D341Med (cell line): ENCODE results near the gene NHERF2.
"Not testable (repeated sequence)": the region's sequence is repeated elsewhere in the genome, so short reads cannot be mapped to it uniquely, and the experiment has no call there.

Source experiments
- DNase-seq: peaks from one replicate; pipeline ENCODE4 v3.0.0; 2012; ENCODE audit warnings: low spot score

The NHERF2 gene

DNA sequence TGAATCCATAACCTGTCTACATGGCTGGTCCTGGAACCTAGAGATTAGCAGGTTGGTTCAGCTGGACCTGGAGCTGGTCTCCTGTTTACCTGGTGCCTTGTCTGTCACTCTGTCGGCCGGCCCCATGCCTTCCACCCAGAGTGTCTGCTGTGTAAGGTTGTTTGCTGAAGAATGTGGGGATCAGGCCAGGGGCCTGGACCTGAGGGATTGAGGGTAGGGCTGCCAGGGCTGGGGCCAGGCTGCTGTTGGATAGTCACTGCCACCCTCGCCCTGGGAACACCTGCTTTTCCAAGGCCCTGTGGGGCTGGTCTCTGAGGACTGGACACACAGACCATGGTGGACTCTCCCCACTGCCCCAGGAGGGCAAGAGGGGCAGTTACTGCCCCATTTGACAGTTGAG is 1.4 kb downstream of the NHERF2 start:
- DNase-seq: no peak

GRCh38 chr16:2028620-2029220 is 2.0 kb downstream of the NHERF2 start:
- no peak for DNase-seq

DNA sequence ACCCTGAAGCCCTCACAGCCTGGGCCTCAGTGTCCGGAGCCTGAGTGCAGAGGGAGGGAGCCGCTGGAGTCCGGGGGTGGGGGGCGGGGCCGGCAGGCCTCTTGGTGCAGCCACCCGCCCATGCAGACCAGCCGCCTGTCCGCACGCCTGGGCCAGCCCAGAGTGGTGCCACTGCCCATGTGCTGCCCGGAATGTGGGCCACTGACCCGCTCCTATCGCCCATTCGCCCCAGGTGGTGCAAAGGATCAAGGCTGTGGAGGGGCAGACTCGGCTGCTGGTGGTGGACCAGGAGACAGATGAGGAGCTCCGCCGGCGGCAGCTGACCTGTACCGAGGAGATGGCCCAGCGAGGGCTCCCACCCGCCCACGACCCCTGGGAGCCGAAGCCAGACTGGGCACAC is 2.6 kb downstream of the NHERF2 start:
- no peak for DNase-seq

DNA sequence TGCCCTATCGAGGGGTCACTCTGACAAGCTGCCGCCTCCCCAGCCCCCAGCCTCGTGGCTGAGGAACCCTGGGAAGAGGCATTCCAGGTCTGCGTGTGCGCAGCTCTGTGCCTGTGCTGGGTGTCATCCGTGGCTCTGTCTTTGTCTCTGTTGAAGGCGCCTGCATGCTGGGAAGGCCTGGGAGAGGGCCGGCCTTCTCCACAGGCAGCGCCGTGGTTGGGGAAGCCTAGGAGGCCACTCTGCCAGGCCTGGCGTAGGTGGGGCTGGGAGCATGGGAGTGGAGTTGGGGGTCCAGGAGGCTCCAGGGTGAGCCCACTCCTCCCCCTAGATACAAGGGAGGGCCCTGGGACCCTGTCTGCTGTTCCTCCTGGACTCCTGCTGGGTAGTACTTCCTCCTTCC is 3.3 kb downstream of the NHERF2 start:
- no peak for DNase-seq

GRCh38 chr16:2031081-2031577 is 4.4 kb downstream of the NHERF2 start:
- no peak for DNase-seq

GRCh38 chr16:2032285-2033056 is 5.8 kb downstream of the NHERF2 start:
- DNase-seq: no peak

GRCh38 chr16:2033057-2033908 is 6.6 kb downstream of the NHERF2 start:
- no peak for DNase-seq

DNA sequence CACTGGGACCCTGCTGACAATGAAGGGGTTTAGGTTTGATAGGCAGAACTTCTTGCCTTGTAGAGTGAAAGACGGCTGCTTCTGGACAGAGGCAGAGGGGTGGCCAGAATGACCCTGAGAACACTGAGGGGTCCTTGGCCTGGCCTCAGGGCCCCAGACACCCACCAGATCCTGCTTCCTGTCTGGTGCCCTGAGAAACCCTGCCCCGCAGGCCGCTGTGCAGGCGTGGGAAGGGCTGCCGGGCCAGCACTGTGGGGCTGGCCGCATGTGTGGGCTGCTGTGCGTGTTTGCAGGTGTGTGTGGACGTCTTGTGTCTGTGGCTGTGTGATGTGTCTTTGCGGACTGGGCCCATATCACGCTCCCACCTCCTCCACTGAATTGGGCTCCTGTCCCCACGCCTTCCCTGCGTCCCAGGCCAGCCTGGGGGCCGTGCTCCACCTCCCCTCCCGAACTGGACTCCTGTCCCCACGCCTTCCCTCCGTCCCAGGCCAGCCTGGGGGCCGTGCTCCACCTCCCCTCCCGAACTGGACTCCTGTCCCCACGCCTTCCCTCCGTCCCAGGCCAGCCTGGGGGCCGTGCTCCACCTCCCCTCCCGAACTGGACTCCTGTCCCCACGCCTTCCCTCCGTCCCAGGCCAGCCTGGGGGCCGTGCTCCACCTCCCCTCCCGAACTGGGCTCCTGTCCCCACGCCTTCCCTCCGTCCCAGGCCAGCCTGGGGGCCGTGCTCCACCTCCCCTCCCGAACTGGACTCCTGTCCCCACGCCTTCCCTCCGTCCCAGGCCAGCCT is 7.4 kb downstream of the NHERF2 start:
- DNase-seq: not testable (repeated sequence)

- DNase-seq: no peak
Measured at GRCh38 chr16:2034696-2035430, 8.2 kb downstream of the NHERF2 start.

DNA sequence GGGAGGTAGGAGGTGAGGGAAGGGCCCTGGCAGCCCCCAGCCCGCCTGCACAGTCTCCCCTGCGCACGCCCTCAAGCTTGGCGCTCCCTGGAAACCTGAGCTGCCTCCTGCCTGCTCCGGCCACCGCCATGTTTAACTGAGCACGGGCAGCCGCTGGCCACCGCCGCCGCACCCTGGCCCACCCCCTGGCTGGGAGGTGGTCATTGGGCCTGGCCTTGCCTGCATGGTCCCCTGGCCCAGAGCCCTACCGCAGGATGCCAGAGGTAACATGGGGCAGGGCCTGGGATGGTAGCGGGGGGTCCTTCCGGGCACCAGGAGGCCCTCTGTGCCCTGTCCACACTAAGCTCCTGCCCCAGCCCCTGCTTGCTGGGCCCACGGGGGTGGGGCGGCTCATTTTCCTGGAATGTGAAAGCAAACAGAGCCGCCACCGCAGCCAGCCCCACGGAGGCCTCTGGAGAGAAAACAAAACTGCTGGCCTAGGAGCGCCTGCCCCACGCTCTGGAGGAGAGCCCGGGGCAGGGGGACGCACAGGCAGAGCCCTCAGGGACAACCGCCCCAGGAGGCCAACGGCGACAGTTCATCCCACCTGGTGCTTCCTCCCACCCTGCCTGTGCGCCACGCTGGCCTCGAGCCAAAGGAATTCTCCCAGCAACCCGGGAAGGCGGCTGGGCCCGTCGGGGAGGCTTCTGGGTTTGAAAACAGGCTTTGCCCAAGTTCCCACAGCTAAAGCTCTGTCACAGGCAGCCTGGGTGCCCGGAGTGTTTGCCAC is 8.9 kb downstream of the NHERF2 start:
- peak; percentile 75 for DNase-seq

GRCh38 chr16:2036200-2036966 is 9.7 kb downstream of the NHERF2 start:
- DNase-seq: no peak

- no peak for DNase-seq
Measured at GRCh38 chr16:2037115-2037514, 10.4 kb downstream of the NHERF2 start.

GRCh38 chr16:2037647-2038381 is 11.1 kb downstream of the NHERF2 start:
- no peak for DNase-seq

GRCh38 chr16:2038382-2039231 is 11.9 kb downstream of the NHERF2 start:
- DNase-seq: no peak

- DNase-seq: no peak
Measured at GRCh38 chr16:2039274-2040031, 12.8 kb downstream of the NHERF2 start.

GRCh38 chr16:2040041-2040786 is 13.5 kb downstream of the NHERF2 start:
- DNase-seq: no peak
